SK-N-SH treated with all-trans-retinoic acid at 6 μM for 48 hours (cell line): ENCODE data around the gene POLG2.

ENCODE experiments used
- BACH2 ChIP-seq: fragments of 250-450 bp; sonication (Bioruptor Pico); IDR thresholded peaks from 2 replicates; pipeline ENCODE4 v1.9.0; 2021; ENCODE audit warnings: mild to moderate bottlenecking, borderline replicate concordance
- CSDC2 ChIP-seq: fragments of 250-450 bp; sonication (Bioruptor Pico); IDR thresholded peaks from 2 replicates; pipeline ENCODE4 v1.5.0; 2020; ENCODE audit warnings: mild to moderate bottlenecking, moderate library complexity
- ESRRG ChIP-seq: fragments of 250-450 bp; sonication (Bioruptor Pico); IDR thresholded peaks from 2 replicates; pipeline ENCODE4 v1.6.1; 2021; ENCODE audit warnings: mild to moderate bottlenecking
- TCF4 ChIP-seq: fragments of 250-450 bp; sonication (Bioruptor Pico); IDR thresholded peaks from 2 replicates; pipeline ENCODE4 v1.8.0; 2021; ENCODE audit warnings: mild to moderate bottlenecking, moderate library complexity, borderline replicate concordance
- ZFP3 ChIP-seq: fragments of 250-450 bp; sonication (Bioruptor Pico); IDR thresholded peaks from 2 replicates; pipeline ENCODE4 v1.5.0; 2020; ENCODE audit warnings: mild to moderate bottlenecking, moderate library complexity
- ZFP30 ChIP-seq: fragments of 450-650 bp; formaldehyde crosslinking; IDR thresholded peaks from 2 replicates; pipeline ENCODE4 v1.5.0; 2022; ENCODE audit warnings: mild to moderate bottlenecking, moderate library complexity
- TF ChIP-seq, protein P1 (sequence below): fragments of 250-450 bp; sonication (Bioruptor Pico); IDR thresholded peaks from 2 replicates; pipeline ENCODE4 v1.5.1; 2021; ENCODE audit warnings: mild to moderate bottlenecking, moderate library complexity
- TF ChIP-seq, protein P2 (sequence below): fragments of 250-450 bp; sonication (Bioruptor Pico); IDR thresholded peaks from 2 replicates; pipeline ENCODE4 v1.8.0; 2021; ENCODE audit warnings: low read depth, mild to moderate bottlenecking, moderate library complexity, borderline replicate concordance

DNA sequence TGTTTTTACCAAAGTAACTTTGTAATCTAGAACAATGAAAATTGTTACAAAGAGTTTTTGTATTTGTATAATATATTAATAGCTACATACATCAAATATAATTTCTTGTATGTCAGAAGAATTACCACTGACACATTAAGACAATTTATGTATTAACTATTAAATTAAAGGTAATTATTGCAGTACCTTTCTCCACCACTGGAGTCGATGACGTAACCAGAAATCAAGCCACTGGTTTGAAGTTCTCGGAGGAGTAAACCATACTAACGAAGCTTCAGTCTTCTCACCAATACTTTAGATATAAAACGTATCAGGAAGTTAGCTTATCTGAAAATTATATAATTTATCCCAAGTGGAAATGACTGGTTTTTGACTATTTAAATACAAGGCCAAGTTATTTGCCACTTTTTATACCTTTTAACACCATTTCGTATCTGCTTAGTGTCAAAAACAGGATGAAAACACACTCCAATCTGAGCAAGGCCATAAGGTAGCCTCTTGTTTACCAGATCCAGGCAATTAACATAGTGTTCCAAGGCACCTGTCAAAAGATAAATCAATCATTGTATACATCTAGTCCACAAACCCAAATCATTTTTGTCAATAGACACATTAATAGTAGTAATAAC is 4.3 kb downstream of the POLG2 start:
- no peak for TF ChIP-seq BACH2 (CRISPR knock-in tag)
- no peak for TF ChIP-seq ZFP30 (CRISPR knock-in tag)
- no peak for TF ChIP-seq ESRRG (CRISPR knock-in tag)
- no peak for TF ChIP-seq ZFP3 (CRISPR knock-in tag)
- TF ChIP-seq TCF4 (CRISPR knock-in tag): no peak
- TF ChIP-seq, protein P1, sequence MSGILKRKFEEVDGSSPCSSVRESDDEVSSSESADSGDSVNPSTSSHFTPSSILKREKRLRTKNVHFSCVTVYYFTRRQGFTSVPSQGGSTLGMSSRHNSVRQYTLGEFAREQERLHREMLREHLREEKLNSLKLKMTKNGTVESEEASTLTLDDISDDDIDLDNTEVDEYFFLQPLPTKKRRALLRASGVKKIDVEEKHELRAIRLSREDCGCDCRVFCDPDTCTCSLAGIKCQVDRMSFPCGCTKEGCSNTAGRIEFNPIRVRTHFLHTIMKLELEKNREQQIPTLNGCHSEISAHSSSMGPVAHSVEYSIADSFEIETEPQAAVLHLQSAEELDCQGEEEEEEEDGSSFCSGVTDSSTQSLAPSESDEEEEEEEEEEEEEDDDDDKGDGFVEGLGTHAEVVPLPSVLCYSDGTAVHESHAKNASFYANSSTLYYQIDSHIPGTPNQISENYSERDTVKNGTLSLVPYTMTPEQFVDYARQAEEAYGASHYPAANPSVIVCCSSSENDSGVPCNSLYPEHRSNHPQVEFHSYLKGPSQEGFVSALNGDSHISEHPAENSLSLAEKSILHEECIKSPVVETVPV (CRISPR knock-in tag): no peak
- TF ChIP-seq CSDC2 (CRISPR knock-in tag): no peak
- TF ChIP-seq, protein P2, sequence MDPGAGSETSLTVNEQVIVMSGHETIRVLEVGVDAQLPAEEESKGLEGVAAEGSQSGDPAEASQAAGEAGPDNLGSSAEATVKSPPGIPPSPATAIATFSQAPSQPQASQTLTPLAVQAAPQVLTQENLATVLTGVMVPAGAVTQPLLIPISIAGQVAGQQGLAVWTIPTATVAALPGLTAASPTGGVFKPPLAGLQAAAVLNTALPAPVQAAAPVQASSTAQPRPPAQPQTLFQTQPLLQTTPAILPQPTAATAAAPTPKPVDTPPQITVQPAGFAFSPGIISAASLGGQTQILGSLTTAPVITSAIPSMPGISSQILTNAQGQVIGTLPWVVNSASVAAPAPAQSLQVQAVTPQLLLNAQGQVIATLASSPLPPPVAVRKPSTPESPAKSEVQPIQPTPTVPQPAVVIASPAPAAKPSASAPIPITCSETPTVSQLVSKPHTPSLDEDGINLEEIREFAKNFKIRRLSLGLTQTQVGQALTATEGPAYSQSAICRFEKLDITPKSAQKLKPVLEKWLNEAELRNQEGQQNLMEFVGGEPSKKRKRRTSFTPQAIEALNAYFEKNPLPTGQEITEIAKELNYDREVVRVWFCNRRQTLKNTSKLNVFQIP (CRISPR knock-in tag): no peak
